Measurements from ENCODE around the gene FMR1. TPM values are rescaled to one million over a fixed set of nuclear protein-coding genes. Genes with fewer than 3 reads are reported as not detected.
A peak's percentile ranks its signal among the peaks of the same experiment; 100 is the strongest.

The FMR1 gene
- total RNA-seq, 3 donors from 2014 or later (not counting 1 experiment from before 2014, with no cell fraction given) = 124 to 147 (median 127) TPM

DNA sequence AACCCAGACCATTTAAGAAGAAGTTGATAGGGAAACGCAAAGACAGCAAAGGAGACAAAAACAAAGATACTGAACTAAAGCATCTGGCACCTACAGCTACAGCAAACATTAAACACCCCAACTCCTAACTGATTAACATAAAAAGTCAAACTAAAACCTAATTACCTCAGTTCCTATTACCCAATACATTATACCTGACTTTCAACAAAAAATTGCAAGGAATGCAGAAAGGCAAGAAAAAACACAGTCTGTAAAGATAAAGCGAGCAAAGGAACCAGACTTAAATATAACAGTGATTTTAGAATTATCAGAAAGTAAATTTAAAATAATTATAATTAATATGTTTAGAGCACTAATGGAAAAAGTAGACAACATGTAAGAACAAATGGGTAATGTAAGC is 9.4 kb upstream of the FMR1 start:
- Histone ChIP-seq H3K27ac (ENCODE audit: low read length) (no peak overlapping the region), H3K9me3 (ENCODE audit: control insufficient read depth, insufficient read depth, low read length) (no peaks in the 10 kb centered on the region), H3K36me3 (ENCODE audit: control insufficient read depth, insufficient read depth, low read length) (no peaks in the 10 kb centered on the region), H3K4me3 (ENCODE audit: low read length) (no peak overlapping the region), H3K27me3 (ENCODE audit: control insufficient read depth, insufficient read depth, low read length) (no peaks in the 10 kb centered on the region), H3K4me1 (ENCODE audit: control insufficient read depth, insufficient read depth, low read length) (no peaks in the 10 kb centered on the region)
- H3K27ac Mint-ChIP-seq = no peak overlapping the region
- no peaks in the 10 kb centered on the region for H3K4me1 Mint-ChIP-seq
- no peak for ATAC-seq
- TF ChIP-seq, protein P1, sequence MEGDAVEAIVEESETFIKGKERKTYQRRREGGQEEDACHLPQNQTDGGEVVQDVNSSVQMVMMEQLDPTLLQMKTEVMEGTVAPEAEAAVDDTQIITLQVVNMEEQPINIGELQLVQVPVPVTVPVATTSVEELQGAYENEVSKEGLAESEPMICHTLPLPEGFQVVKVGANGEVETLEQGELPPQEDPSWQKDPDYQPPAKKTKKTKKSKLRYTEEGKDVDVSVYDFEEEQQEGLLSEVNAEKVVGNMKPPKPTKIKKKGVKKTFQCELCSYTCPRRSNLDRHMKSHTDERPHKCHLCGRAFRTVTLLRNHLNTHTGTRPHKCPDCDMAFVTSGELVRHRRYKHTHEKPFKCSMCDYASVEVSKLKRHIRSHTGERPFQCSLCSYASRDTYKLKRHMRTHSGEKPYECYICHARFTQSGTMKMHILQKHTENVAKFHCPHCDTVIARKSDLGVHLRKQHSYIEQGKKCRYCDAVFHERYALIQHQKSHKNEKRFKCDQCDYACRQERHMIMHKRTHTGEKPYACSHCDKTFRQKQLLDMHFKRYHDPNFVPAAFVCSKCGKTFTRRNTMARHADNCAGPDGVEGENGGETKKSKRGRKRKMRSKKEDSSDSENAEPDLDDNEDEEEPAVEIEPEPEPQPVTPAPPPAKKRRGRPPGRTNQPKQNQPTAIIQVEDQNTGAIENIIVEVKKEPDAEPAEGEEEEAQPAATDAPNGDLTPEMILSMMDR (IDR thresholded peaks at IDR 0.05) = no peak
- intact Hi-C loops (cut with micrococcal nuclease) = no loop called here
- DNase-seq = no peak
- H3K9me3 Mint-ChIP-seq = no peaks in the 10 kb centered on the region
- H3K4me3 Mint-ChIP-seq = no peak overlapping the region
- 100% methylated on average over 1 of the region's 2 CpGs for WGBS (ENCODE audit: insufficient coverage)
- H3K36me3 Mint-ChIP-seq = no peaks in the 10 kb centered on the region
- H3K27me3 Mint-ChIP-seq (ENCODE audit: low read depth in 2 of 2) = peaks cover 0 to 17% of the 10 kb centered on the region in 2 donors

DNA sequence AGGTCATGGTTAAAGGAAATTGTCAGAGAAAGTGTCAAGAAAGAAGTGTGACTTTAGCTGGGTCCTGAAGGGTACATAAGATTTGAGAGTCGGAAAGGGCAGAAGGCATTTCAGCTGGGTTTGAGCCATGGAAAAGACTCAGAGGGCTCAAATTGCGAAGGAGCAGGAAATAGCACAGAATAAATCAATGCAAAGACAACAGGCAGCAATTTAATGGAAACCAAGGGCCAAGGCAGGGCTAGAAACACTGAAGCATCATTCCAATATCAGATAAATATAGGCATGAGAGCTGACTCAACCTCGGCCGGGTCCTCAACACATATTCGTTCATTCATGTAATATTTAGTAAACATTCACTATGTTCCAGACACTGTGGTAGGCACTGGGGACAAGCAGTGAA is 3.6 kb upstream of the FMR1 start:
- Histone ChIP-seq H3K4me3 (ENCODE audit: low read length) (no peak overlapping the region), H3K4me1 (ENCODE audit: control insufficient read depth, insufficient read depth, low read length) (peaks cover 10% of the 10 kb centered on the region), H3K27me3 (ENCODE audit: control insufficient read depth, insufficient read depth, low read length) (no peaks in the 10 kb centered on the region), H3K27ac (ENCODE audit: low read length) (no peak overlapping the region), H3K36me3 (ENCODE audit: control insufficient read depth, insufficient read depth, low read length) (no peaks in the 10 kb centered on the region), H3K9me3 (ENCODE audit: control insufficient read depth, insufficient read depth, low read length) (no peaks in the 10 kb centered on the region)
- no peak for DNase-seq
- no peak for ATAC-seq
- TF ChIP-seq, protein P1 (IDR thresholded peaks at IDR 0.05) = no peak
- no peak overlapping the region for H3K4me3 Mint-ChIP-seq
- H3K4me1 Mint-ChIP-seq = peaks cover 8 to 11% of the 10 kb centered on the region in 2 donors
- no peaks in the 10 kb centered on the region for H3K36me3 Mint-ChIP-seq
- H3K27ac Mint-ChIP-seq = no peak overlapping the region
- WGBS (ENCODE audit: insufficient coverage) = 91% methylated on average over 2 of the region's 5 CpGs
- intact Hi-C loops (cut with micrococcal nuclease) = no loop called here
- H3K27me3 Mint-ChIP-seq (ENCODE audit: low read depth in 2 of 2) = no peaks in the 10 kb centered on the region
- H3K9me3 Mint-ChIP-seq = no peaks in the 10 kb centered on the region

DNA sequence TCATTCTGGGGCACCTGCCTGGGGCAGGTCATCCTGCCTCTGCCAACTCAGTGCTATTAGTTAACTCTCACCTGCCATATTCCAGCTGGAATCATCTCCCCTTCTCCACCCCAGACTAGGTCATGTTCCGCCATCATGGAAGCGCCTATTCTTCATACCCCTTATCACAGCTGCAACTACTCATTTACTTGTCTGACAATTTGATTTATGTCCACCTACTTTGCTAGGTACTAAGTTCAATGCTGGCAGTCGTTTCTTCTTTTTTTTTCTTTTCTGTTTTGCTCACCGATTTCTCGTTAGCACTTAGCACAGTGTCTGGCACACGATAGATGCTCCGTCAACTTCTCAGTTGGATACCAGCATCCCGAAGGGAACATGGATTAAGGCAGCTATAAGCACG is 1.1 kb upstream of the FMR1 start:
- H3K9me3 ChIP-seq (ENCODE audit: control insufficient read depth, insufficient read depth, low read length) = no peaks in the 10 kb centered on the region
- H3K4me3 ChIP-seq (ENCODE audit: low read length) = no peak overlapping the region
- H3K27me3 ChIP-seq (ENCODE audit: control insufficient read depth, insufficient read depth, low read length) = no peaks in the 10 kb centered on the region
- peaks cover 10% of the 10 kb centered on the region for H3K4me1 ChIP-seq (ENCODE audit: control insufficient read depth, insufficient read depth, low read length)
- Mint-ChIP-seq H3K4me1 (peaks cover 21 to 28% of the 10 kb centered on the region in 2 donors), H3K27ac (peak overlapping the region; percentile 87 to 96), H3K27me3 (ENCODE audit: low read depth in 2 of 2) (no peaks in the 10 kb centered on the region), H3K4me3 (peak overlapping the region; percentile 95), H3K36me3 (no peaks in the 10 kb centered on the region), H3K9me3 (no peaks in the 10 kb centered on the region)
- ATAC-seq (no peak), DNase-seq (no peak)
- intact Hi-C loops (cut with micrococcal nuclease) = loop anchor here (5.0 to 10.0 kb wide), 2 partner anchors 472 to 1604 kb away; no protein-coding TSS in a partner anchor
- 95% methylated on average over 9 of the region's 9 CpGs for WGBS (ENCODE audit: insufficient coverage)
- TF ChIP-seq, protein P1 (IDR thresholded peaks at IDR 0.05) = no peak
- no peak overlapping the region for H3K27ac ChIP-seq (ENCODE audit: low read length)
- no peaks in the 10 kb centered on the region for H3K36me3 ChIP-seq (ENCODE audit: control insufficient read depth, insufficient read depth, low read length)
